T-helper 22 cell (primary cell): ENCODE data around the gene SLC35F1.

Experiments used
- DNase-seq: peaks from one replicate; pipeline ENCODE4 v3.0.0-alpha.2; 2020; ENCODE audit warnings: low read depth

Gene SLC35F1

DNA sequence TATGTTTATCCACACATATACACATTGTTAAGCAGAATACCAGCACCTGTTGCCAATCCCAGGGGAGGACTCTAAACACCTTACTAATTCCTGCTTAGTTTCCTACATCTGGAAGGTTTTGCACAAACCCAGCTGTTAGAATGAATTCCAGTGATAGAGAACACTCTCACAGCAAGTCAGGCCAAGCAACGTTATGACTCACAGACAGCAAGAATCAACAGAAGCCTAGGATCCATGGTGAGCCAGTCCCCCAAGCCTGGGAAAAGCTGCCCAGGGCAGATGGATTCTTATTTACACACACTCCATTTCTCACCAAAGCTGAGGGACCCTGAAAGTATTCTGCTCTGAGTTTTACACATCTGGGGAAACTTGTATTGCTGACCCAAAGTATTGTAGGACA lies 291.7 kb downstream of the SLC35F1 start:
- no peak for DNase-seq

- no peak for DNase-seq
Observed at GRCh38 chr6:118200160-118200559, 293.1 kb downstream of the SLC35F1 start.

DNA sequence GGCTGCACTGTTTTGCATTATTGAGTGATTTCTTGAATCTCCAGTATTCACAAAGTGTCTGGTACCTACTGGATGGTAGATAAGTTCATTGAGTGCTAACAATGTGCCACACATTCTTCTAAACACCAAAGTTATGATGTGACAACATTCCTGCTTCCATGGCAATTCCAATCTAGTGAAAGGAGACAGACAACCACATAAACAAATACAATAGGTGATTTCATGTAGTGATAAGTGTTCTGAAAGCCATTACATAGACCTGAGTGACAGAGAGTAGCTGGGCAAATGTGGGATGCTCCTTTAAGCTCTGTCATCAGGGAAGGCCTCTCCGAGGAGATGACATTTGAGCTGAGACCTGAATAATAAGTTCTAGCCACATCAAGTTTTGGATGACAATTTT lies 295.5 kb downstream of the SLC35F1 start:
- no peak for DNase-seq

- DNase-seq = no peak
Observed at GRCh38 chr6:118203545-118203944, 296.5 kb downstream of the SLC35F1 start.

GRCh38 chr6:118206221-118206620 lies 299.2 kb downstream of the SLC35F1 start:
- no peak for DNase-seq

DNA sequence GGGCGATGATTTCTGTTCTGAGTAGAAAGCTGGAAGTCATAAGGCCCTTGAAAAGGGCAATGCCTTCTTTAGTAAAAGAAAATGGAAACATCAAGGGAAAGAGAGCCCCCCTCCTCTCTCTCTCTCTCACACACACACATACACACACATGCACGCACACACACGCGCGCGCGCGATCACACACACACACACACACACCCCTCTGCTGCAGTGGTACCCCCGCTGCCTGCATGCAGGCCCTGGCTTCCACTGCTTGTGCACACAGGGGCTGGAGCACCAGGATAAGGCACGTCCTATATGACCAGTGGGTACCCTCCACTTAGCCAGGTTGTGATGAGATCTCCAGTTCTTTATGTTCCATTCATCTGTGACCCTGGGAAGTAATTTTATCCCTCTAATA lies 300.9 kb downstream of the SLC35F1 start:
- DNase-seq = no peak

DNA sequence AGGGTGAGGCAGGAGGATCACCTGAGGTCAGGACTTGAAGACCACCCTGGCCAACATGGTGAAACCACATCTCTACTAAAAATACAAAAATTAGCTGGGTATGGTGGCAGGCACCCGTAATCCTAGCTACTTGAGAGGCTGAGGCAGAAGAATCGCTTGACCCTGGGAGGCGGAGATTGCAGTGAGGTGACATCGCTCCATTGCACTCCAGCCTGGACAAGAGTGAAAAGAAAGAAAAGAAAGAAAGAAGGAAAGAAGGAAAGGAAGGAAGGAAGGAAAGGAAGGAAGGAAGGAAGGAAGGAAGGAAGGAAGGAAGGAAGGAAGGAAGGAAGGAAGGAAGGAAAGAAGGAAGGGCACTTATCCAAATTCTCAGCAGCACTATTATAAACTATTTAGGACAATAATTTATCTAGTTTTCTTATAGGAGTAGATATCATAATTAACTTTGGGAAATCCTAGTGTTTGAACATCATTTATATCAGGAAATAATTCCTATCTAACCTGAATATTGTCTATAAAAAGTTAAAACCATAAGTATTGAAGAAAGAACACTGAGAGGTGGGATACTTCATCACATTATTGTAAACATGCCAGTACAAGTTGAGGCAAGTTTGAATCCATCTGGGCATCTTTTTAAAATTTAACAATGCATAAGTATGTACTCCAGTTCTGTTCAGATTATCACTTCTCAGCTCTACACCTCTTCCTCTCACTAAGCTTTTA lies 305.5 kb downstream of the SLC35F1 start:
- no peak for DNase-seq

- no peak for DNase-seq
Observed at GRCh38 chr6:118215269-118215668, 308.2 kb downstream of the SLC35F1 start.

GRCh38 chr6:118216751-118217150 lies 309.7 kb downstream of the SLC35F1 start:
- DNase-seq = no peak

DNA sequence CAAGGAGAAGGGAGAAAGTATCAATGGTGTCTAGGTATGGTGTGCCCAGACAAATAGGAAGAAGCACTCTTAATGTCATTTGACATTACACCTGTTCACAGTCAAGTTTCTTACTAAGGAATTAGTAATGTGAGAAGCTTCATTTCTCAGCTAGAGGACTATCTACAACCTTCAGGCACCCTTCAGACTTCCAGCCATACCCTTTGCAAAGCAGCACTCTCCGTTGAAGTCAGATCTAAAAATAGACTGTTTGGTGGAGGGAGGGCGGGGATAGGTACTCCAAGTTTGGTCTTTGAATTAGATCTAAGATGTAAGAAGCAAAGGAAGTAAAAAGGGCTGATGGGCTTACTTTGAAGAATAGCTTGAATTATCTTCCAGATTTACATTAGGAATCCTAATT lies 311.1 kb downstream of the SLC35F1 start:
- no peak for DNase-seq

GRCh38 chr6:118220429-118221128 lies 313.5 kb downstream of the SLC35F1 start:
- DNase-seq = no peak

DNA sequence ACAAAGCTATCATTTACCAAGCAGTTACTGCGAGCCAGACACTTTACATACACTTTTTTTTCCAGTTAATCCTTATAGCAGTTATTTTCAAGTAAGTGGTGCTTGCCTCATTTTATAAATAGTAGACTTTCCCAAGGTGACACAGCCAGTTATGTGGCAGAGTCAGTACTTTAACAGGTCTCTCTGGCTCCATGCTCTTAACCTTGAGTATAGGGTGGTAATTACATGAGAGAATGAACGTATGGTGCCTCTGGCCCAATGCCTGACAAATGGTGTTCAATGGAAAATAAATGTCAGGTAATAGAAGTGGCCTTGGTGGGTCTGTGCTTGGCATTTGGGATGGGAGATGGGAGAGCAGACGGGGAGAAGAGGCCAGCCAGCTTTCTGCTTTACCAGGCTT lies 316.3 kb downstream of the SLC35F1 start:
- no peak for DNase-seq

DNA sequence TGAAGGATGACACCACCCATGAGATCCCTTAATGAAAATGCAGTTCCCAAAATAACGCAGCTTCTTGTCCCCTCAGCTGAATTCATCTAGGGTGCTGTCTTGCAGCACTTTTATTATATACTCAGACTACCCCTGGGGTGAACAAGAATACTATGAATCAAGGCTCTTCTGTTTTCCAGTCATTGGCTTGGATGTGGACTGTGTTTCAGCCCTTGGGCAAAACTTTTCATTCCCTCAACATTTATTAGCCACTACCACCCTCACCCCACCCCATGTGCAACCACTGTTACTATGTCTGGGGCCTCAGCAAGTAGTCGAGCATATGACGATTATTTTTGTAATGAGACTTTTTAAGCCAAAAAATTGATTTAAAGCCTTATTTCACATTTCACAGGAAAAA lies 321.8 kb downstream of the SLC35F1 start:
- DNase-seq = no peak

- no peak for DNase-seq
Observed at GRCh38 chr6:118240878-118241528, 333.9 kb downstream of the SLC35F1 start.

DNA sequence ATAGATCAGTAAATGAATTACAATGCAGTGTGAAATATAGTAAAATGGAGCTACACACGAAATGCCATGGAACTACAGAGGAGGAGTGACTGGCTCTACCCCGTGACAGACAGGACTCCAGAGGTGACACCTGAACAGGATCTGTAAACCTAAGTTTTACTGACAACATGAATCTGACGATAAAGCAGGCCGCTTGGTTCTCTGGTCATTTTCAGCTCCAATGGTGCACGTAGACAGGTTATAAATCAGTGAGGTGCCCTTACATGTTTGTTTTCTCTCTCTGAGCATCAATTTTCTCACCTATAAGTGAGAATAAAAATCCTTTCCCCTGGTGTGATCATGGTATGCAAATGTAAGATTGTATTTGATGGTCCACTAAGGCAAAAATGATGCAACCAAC lies 339.3 kb downstream of the SLC35F1 start:
- no peak for DNase-seq

DNA sequence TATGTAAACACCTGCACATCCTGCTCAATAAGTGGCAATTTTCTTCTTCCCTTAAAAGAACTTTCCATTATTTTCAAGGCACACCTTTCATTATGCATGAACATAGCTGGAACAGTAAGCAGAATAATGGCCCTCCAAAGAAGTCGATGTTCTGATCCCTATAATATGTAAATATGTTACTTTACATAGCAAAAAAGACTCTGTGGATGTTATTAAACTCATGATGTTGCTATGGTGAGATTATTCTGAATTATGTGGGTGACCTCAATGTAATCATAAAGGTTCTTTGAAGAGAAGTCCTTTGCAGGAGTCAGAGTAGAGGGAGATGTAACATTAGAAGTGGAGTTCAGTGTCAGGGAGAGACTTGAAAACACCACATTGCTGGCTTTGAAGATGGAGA lies 341.1 kb downstream of the SLC35F1 start:
- DNase-seq = no peak

GRCh38 chr6:118249680-118250079 lies 342.6 kb downstream of the SLC35F1 start:
- no peak for DNase-seq

- no peak for DNase-seq
Observed at GRCh38 chr6:118252474-118252873, 345.4 kb downstream of the SLC35F1 start.

GRCh38 chr6:118253741-118254140 lies 346.7 kb downstream of the SLC35F1 start:
- DNase-seq = no peak

- DNase-seq = no peak
Observed at GRCh38 chr6:118260833-118261232, 353.8 kb downstream of the SLC35F1 start.

GRCh38 chr6:118263921-118264486 lies 356.9 kb downstream of the SLC35F1 start:
- no peak for DNase-seq

DNA sequence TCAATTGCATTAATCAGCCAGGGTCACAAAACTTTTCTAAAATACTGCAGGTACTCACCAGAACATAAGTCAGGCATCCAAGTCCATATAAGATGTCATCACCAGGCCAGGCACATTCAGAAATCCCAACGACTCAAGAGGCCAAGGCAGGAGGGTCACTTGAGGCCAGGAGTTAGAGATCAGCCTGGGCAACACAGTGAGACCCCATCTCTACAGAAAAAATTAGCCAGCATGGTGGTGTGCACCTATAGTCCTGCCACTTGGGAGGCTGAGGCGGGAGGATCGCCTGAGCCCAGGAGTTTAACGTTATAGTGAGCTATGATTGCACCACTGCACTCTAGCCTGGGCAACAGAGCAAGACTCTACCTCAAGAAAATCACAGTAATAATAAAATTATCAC lies 362.6 kb downstream of the SLC35F1 start:
- DNase-seq = no peak

DNA sequence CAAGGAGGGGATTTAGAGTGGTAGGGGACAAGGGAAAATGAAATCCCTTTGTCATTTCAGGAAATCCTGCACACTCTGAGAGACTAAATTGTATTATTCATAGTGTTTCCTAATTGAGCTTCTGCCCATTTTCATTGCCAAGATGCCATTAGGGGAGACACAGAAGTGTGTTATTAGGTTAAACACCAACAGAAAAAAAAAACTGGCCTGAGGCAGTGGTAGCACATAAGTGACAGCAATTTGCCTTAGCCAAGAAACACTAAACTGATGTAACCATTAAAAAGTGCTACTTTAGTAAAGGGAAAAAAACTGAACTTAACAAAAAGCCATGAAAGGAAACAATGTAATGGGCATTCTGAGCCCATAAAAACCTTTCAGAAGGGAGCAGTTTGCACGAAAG lies 370.6 kb downstream of the SLC35F1 start:
- no peak for DNase-seq
